ENCODE data around the gene PNPLA7.

The PNPLA7 gene

DNA sequence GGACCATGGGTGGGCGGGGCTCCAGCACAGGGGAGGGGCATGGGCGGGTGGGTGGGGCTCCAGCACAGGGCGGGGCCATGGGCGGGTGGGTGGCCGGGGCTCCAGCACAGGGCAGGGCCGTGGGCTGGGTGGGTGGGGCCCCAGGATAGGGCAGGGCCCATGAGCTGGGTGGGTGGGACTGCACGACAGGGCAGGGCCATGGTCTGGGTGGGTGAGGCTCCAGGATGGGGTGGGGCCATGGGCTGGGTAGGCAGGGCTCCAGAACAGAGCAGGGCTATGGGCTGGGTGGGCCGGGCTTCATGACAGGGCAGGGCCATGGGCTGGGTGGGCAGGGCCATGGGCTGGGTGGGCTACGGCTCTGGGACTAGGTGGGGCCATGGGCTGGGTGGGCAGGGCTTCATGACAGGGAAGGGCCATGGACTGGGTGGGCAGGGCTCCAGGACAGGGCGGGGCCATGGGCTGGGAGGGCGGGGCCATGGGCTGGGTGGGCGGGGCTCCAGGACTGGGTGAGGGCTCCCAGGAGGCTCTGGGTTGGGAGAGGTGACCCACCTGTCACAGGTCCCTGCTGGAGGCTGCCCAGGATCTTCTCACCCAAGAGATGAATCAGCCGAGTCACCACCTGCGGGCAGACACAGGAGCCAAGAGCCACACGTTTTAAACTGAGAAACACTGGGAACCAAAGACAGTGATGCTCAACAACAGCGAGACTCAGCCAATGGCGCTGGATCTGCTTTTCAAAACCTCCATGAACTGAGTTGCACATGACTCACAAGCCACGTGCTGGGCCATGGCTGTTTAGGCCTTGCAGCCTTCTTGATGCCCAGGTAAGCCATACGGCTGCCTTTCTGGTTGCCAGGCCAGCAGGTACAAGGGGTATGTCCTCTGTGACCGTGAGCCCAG is 57.5 kb downstream of the PNPLA7 start:
- DNase-seq = peak; percentile 14

- no peak for DNase-seq
These were observed 58.3 kb downstream of the PNPLA7 start for GRCh38 chr9:137491735-137492432.

- no peak for DNase-seq
These were observed 59.5 kb downstream of the PNPLA7 start for GRCh38 chr9:137490532-137491186.

DNA sequence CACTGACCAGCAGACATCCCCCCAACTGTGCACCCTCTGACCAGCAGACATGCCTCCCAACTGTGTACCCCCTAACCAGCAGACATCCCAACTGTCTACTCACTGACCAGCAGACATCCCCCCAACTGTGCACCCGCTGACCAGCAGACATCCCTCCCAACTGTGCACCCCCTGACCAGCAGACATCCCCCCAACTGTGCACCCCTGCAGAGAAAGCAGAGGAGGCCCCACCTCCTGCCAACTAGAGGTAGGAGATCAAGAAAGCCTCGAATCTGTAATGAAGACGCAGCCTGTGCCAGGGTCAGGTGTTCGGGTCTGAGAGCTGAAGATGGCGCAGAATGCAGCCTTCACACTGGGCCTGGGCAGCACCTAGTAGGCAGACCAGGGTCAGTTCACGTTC is 61.3 kb downstream of the PNPLA7 start:
- no peak for DNase-seq

GRCh38 chr9:137488327-137488653 is 61.9 kb downstream of the PNPLA7 start:
- peak; percentile 39 for DNase-seq

DNA sequence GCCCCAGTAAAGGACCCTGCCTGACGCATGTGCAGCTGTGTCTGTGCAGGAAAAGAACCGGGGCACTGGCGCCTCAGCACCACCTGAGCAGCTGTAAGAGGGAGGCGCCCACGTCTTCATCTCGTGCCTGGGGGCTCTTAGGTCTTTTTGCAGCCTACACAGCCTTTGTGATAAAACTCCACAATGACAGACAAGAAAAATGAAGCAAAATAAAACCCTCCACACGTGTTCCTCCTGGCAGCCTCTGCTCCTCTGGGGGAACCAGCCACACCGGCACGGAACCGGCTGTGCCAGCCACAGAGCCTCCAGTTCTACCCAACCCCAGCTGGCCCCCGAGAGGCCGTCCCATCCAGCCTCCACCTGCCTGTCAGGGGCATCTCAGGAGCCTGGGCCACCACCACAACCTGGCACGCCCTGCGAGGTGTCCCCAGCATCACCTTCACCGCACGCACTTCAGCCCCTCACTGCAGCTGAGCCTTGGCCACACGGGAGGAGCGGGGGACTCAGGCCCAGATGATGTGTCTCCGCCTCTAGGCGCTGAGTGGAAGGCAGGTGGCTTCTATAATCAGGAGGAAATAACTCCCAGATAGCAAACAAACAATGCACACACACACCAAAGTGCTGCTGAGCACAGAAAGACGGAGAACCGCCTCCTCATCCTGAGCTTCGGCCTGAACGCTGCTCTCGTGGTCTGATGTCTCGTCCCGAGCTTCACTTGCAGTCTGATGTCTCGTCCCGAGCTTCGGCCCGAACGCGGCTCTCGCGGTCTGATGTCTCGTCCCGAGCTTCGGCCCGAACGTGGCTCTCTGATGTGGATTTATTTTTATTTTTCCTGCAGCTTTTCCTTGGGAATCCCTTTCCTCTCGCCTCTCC is 62.5 kb downstream of the PNPLA7 start:
- DNase-seq = peak; percentile 66

DNA sequence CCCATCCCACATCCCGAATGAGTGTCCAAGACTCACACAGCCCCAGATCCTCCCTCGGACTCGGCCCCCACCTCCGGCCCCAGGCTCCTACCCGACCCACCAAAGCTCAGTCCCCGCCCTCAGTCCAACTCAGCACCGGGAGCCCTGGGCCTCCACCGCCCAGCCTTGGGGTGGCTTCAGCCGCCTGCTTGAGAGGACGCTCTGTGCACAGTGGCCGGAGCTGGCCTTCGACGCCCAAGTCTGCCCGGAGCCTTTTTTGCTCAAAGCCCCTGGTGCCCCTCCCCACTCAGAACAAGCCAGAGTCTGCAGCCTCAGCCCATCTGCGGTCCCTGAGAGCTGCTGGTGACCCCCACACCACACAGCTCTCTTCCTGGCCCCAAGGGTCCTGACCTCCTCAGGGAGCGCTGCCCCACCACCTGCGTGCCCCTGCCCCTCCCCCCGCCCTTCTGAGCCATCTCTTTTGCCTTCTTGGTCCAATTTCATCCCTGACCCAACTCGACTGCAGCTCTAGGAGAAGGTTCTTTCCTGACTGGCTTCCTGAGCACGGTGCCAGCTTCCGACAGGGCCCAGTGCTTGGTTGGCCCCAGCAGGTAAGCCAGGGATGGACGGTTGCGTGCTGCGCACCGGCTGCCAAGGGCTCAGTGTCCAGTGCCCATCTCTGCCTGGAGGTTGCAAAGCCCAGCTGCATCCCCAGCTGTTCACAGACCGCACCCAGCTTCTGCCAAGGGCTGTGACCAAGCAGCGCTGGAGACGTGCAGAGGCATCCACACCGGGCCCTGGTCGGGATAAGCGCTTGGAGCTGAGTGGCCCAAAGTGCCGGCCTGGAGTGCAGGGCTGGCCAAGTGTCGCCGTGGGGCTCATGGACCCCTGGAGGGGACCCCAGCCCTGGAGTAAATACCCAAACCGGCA is 63.4 kb downstream of the PNPLA7 start:
- DNase-seq = no peak

DNA sequence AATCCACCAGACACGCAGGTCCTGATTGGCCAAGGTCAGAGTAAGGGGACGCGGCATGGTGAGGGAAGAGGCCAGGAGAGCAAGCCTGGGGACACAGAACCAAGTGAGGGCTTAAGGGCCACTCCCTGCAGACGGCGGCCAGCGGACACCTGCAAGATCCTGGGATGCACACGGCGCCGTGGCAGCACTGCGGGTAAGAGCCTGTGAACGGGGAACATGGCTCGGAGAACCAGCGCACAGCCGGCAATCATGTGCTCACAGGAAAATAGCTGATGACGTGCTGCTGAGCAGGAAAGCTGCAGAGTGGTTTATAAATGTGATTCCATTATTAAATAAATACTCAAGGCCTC is 64.1 kb downstream of the PNPLA7 start:
- no peak for DNase-seq

GRCh38 chr9:137485343-137486140 is 64.7 kb downstream of the PNPLA7 start:
- no peak for DNase-seq

GRCh38 chr9:137484551-137485315 is 65.5 kb downstream of the PNPLA7 start:
- DNase-seq = no peak

DNA sequence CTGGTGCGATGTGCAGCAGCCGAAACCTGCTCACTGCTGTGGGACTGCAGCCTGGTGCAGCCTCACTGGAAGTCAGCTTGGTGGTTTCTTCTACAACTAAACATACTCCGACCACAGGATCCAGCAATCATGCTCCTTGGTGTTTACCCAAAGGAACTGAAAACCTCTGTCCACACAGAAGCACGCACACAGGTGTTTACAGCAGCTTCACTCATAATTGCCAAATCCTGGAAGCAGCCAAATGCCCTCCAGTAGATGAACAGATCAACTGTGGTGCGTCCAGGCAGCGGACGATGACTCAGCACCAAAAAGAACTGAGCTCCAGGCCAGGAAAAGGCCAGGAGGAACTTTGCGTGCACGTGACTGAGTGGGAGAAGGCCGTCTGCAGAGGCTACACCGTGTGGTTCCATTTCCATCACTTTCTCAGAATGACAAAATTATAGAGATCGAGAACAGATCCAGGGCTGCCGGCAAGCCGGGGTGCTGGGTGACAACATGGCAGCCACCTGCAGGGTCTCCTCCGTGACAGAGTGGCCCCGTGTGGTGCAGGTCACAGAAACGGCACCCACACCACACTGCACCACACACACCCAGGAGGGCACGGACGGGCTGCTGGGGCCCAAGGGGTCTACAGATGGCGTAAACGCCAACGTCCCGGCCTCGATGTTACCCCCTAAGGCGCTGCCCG is 68.0 kb downstream of the PNPLA7 start:
- DNase-seq = no peak

DNA sequence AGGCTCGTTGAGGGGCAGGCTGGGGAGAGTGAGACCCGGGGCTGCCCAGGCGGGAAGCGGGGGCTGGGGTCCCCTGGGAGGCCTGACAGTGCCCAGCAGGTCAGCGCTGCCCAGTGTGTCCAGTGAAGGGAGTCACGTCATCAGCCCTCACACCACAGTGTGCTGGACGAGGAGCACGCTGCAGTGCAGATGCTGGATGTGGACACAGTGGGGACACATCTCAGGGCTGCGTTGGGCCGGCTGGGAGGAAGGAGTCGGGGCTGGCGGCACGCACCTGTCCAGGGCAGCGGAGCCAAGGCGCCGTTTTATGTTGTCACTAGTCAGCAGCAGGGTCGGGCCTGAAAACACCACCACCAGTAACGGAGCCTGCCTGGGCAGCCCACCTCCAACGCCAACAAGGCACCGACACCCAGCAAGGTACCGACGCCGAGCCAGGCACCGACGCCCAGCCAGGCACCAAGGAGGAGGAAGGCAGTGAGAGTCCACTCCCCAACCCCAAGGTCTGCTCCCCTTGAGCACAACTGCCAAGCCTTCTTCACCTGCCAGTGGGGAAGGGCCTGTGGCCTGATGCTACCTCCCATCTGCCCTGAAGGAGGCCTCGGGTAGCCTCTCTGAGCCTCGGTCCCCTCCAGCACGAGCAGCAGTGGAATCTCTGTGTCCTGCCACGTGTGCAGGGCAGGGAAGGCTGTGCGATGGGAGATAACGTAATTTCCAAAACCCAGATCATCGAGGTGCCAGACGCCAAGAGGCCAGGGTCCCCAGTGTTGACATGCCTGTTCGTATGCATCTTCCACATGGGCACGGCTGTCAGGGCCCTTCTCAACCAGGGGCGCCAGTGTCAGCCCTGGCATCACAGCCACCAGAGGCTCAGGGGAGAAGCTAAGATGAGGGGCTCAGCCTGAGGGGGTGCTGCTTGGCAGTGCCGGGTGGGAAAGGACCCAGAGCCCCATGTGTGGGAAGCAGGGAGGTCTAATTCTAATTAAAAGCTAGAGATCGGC is 69.2 kb downstream of the PNPLA7 start:
- DNase-seq = no peak

GRCh38 chr9:137479892-137480685 is 70.1 kb downstream of the PNPLA7 start:
- no peak for DNase-seq

GRCh38 chr9:137478962-137479861 is 71.0 kb downstream of the PNPLA7 start:
- no peak for DNase-seq

- DNase-seq = no peak
These were observed 71.6 kb downstream of the PNPLA7 start for GRCh38 chr9:137478613-137478961.

Data from NCI-H1436 (cell line).